Progenitor cell of endocrine pancreas (in vitro differentiated cells): ENCODE measurements around the gene TMED10. TPM values are rescaled to one million over a fixed set of nuclear protein-coding genes. Genes with fewer than 3 reads are reported as not detected.

ENCODE experiments used
- DNase-seq: peaks from one replicate; pipeline ENCODE4 v3.0.0; 2021; ENCODE audit warnings: low spot score; ENCODE audit not compliant: unreplicated experiment
- H3K27ac Mint-ChIP-seq: 2 replicates; pipeline ENCODE4 v1.8.0; 2021; ENCODE audit warnings: mild to moderate bottlenecking, moderate library complexity, mixed read lengths
- H3K27me3 Mint-ChIP-seq: 2 replicates; pipeline ENCODE4 v1.8.0; 2021; ENCODE audit warnings: mixed read lengths
- H3K36me3 Mint-ChIP-seq: 2 replicates; pipeline ENCODE4 v1.8.0; 2022; ENCODE audit warnings: mixed read lengths; ENCODE audit not compliant: insufficient read depth
- H3K4me1 Mint-ChIP-seq: 2 replicates; pipeline ENCODE4 v1.8.0; 2021; ENCODE audit warnings: low read depth, mixed read lengths
- H3K4me3 Mint-ChIP-seq: 2 replicates; pipeline ENCODE4 v1.8.0; 2021; ENCODE audit warnings: low read depth, mild to moderate bottlenecking, moderate library complexity, mixed read lengths
- H3K9me3 Mint-ChIP-seq: 2 replicates; pipeline ENCODE4 v1.8.0; 2021; ENCODE audit warnings: low read depth, mixed read lengths
- total RNA-seq: library from RNA; stranded (reverse); gene quantifications from 2 replicates; pipeline ENCODE4 v1.2.1, GENCODE V29; 2021
- TF ChIP-seq, protein P1 (sequence below): fragments of 200-600 bp; sonication (generic); IDR thresholded peaks from one replicate; pipeline ENCODE4 v1.5.0; 2021; ENCODE audit warnings: antibody characterized with exemption, mild to moderate bottlenecking; ENCODE audit not compliant: unreplicated experiment

Gene TMED10
- total RNA-seq, 1 donor from 2014 or later: 288 TPM

- Mint-ChIP-seq H3K4me3 (no peak overlapping the region), H3K27me3 (no peaks in the 10 kb centered on the region), H3K36me3 (peaks cover 22% of the 10 kb centered on the region), H3K4me1 (peaks cover 12% of the 10 kb centered on the region), H3K27ac (peak overlapping the region; percentile 51), H3K9me3 (no peaks in the 10 kb centered on the region)
- TF ChIP-seq, protein P1, sequence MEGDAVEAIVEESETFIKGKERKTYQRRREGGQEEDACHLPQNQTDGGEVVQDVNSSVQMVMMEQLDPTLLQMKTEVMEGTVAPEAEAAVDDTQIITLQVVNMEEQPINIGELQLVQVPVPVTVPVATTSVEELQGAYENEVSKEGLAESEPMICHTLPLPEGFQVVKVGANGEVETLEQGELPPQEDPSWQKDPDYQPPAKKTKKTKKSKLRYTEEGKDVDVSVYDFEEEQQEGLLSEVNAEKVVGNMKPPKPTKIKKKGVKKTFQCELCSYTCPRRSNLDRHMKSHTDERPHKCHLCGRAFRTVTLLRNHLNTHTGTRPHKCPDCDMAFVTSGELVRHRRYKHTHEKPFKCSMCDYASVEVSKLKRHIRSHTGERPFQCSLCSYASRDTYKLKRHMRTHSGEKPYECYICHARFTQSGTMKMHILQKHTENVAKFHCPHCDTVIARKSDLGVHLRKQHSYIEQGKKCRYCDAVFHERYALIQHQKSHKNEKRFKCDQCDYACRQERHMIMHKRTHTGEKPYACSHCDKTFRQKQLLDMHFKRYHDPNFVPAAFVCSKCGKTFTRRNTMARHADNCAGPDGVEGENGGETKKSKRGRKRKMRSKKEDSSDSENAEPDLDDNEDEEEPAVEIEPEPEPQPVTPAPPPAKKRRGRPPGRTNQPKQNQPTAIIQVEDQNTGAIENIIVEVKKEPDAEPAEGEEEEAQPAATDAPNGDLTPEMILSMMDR: no peak
- DNase-seq: no peak
Observed at GRCh38 chr14:75144944-75145343, 31.5 kb downstream of the TMED10 start.

GRCh38 chr14:75143761-75144527 is 32.5 kb downstream of the TMED10 start:
- no peak overlapping the region for H3K4me3 Mint-ChIP-seq
- H3K27me3 Mint-ChIP-seq: no peaks in the 10 kb centered on the region
- H3K4me1 Mint-ChIP-seq: peaks cover 15% of the 10 kb centered on the region
- no peak overlapping the region for H3K27ac Mint-ChIP-seq
- peaks cover 20% of the 10 kb centered on the region for H3K36me3 Mint-ChIP-seq
- H3K9me3 Mint-ChIP-seq: no peaks in the 10 kb centered on the region
- TF ChIP-seq, protein P1: no peak
- DNase-seq: no peak

GRCh38 chr14:75142494-75142893 is 33.9 kb downstream of the TMED10 start:
- DNase-seq: no peak
- H3K27me3 Mint-ChIP-seq: no peaks in the 10 kb centered on the region
- TF ChIP-seq, protein P1: no peak
- H3K4me1 Mint-ChIP-seq: peaks cover 10% of the 10 kb centered on the region
- no peaks in the 10 kb centered on the region for H3K9me3 Mint-ChIP-seq
- H3K27ac Mint-ChIP-seq: peak overlapping the region; percentile 43
- peaks cover 20% of the 10 kb centered on the region for H3K36me3 Mint-ChIP-seq
- no peak overlapping the region for H3K4me3 Mint-ChIP-seq

DNA sequence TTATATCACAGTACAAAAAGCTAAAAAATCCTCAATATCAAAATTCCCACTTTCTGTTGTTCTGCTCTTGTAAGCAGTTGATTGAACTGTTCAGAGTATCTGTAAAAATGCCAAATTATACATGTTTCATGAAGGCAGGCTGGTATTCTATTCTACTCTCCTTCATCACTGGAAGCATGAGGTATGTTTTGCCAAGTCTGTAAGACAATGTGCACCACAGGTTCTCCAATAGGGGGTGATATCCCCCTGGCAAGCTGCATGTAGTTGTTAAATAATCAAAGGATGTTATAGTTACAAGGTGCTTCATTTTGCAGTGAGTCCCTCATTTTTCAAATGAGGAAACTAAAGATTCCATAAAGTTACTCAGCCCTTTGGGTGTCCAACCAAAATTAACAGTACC is 34.4 kb downstream of the TMED10 start:
- Mint-ChIP-seq H3K36me3 (peaks cover 17% of the 10 kb centered on the region), H3K27ac (no peak overlapping the region), H3K4me1 (peaks cover 8% of the 10 kb centered on the region), H3K27me3 (no peaks in the 10 kb centered on the region), H3K4me3 (no peak overlapping the region), H3K9me3 (no peaks in the 10 kb centered on the region)
- no peak for DNase-seq
- TF ChIP-seq, protein P1: peak; percentile 56

- no peak for DNase-seq
- TF ChIP-seq, protein P1: no peak
- peaks cover 8% of the 10 kb centered on the region for H3K36me3 Mint-ChIP-seq
- no peaks in the 10 kb centered on the region for H3K27me3 Mint-ChIP-seq
- no peaks in the 10 kb centered on the region for H3K9me3 Mint-ChIP-seq
- no peak overlapping the region for H3K27ac Mint-ChIP-seq
- H3K4me1 Mint-ChIP-seq: peaks cover 8% of the 10 kb centered on the region
- H3K4me3 Mint-ChIP-seq: no peak overlapping the region
Observed at GRCh38 chr14:75141062-75141461, 35.4 kb downstream of the TMED10 start.
